Panc1 (cell line): Measurements from ENCODE around the gene STX7. TPM values are rescaled to one million over a fixed set of nuclear protein-coding genes. Genes with fewer than 3 reads are reported as not detected.

Experiments used
- ATAC-seq: fragments of 200-7000 bp; cut with Tn5 transposase; 2 replicates; pipeline ENCODE4 v1.9.1; 2020; ENCODE audit warnings: mild to moderate bottlenecking, moderate library complexity
- BruUV-seq: library from RNA; stranded (reverse); fragments of 400-500 nt; replicated peaks from 2 replicates; lab custom pipeline; 2021; lab: Mats Ljungman, UMichigan
- CTCF ChIA-PET: fragments of 300-600 bp; sonication (Branson Sonifier 250); formaldehyde crosslinking; loops from one replicate; lab custom pipeline; 2022; ENCODE audit warnings: antibody characterized with exemption; lab: Charles Lee
- POLR2A ChIA-PET: fragments of 300-600 bp; sonication (Branson Sonifier 250); formaldehyde crosslinking; loops from one replicate; lab custom pipeline; 2022; ENCODE audit warnings: antibody characterized with exemption; lab: Charles Lee
- DNase-seq: peaks from one replicate; pipeline ENCODE4 v3.0.0-alpha.2; 2010; ENCODE audit warnings: low read depth, low spot score
- H3K27ac ChIP-seq: 2 replicates; pipeline ENCODE4 v1.5.1; 2011; ENCODE audit warnings: mild to moderate bottlenecking, low read length, inconsistent platforms
- H3K27me3 ChIP-seq: fragments of 200-500 bp; sonication (Bioruptor generic); 2 replicates; pipeline ENCODE4 v1.6.0; 2014; ENCODE audit warnings: low read length, inconsistent platforms; ENCODE audit not compliant: control insufficient read depth, insufficient read depth
- H3K36me3 ChIP-seq: fragments of 200-500 bp; sonication (Bioruptor generic); 2 replicates; pipeline ENCODE4 v1.5.1; 2014; ENCODE audit warnings: inconsistent platforms, mild to moderate bottlenecking, low read length, moderate library complexity; ENCODE audit not compliant: control insufficient read depth, insufficient read depth
- H3K4me1 ChIP-seq: 2 replicates; pipeline ENCODE4 v1.5.1; 2011; ENCODE audit warnings: inconsistent platforms, mild to moderate bottlenecking, low read length, moderate library complexity; ENCODE audit not compliant: control insufficient read depth, insufficient read depth
- H3K4me3 ChIP-seq, 2 experiments: 2 replicates each; pipeline ENCODE4 v1.5.1; 2011 to 2012; ENCODE audit warnings: low read depth in 2 of 2, low read length in 2 of 2, mild to moderate bottlenecking in 2 of 2, inconsistent platforms in 1 of 2, moderate library complexity in 1 of 2
- H3K9me3 ChIP-seq: fragments of 200-500 bp; sonication (Bioruptor generic); 2 replicates; pipeline ENCODE4 v1.5.1; 2014; ENCODE audit warnings: low read depth, mild to moderate bottlenecking, inconsistent platforms, low read length, moderate library complexity; ENCODE audit not compliant: control insufficient read depth, insufficient read depth
- CTCF ChIP-seq: fragments of 450-650 bp; IDR thresholded peaks from 2 replicates; pipeline ENCODE4 v1.5.1; 2017; ENCODE audit warnings: mild to moderate bottlenecking
- POLR2AphosphoS5 ChIP-seq: IDR thresholded peaks from 2 replicates; pipeline ENCODE4 v1.6.1; 2012; ENCODE audit warnings: mild to moderate bottlenecking, low read depth, low read length, moderate library complexity
- REST ChIP-seq, 2 experiments: IDR thresholded peaks; 2 replicates each; pipeline ENCODE4 v1.6.1; 2011 to 2012; ENCODE audit warnings: low read depth in 2 of 2, control low read depth in 1 of 2, low read length in 1 of 2, mild to moderate bottlenecking in 1 of 2, moderate library complexity in 1 of 2; ENCODE audit not compliant: insufficient read depth in 1 of 2
- SIN3A ChIP-seq: IDR thresholded peaks from 2 replicates; pipeline ENCODE4 v1.6.1; 2012; ENCODE audit warnings: low read depth, mild to moderate bottlenecking, low read length, moderate library complexity, borderline replicate concordance; ENCODE audit not compliant: insufficient read depth
- TCF7L2 ChIP-seq: IDR thresholded peaks from 2 replicates; pipeline ENCODE4 v1.6.1; 2011; ENCODE audit warnings: mild to moderate bottlenecking, low read depth, low read length, inconsistent platforms
- in situ Hi-C: cut with HindIII; loops from 2 replicates; pipeline ENCODE4 v1.10.0; 2016; ENCODE audit warnings: low sequenced_read_pairs, low pct_unique_long_range_greater_than_20kb
- intact Hi-C: fragments of 100-400 bp; cut with micrococcal nuclease; formaldehyde crosslinking; loops from one replicate; pipeline ENCODE4 v1.10.0; 2022; ENCODE audit not compliant: unreplicated experiment
- total RNA-seq: library from RNA; stranded (reverse); gene quantifications from one replicate; pipeline ENCODE4 v1.2.1, GENCODE V29; 2021; ENCODE audit not compliant: unreplicated experiment

STX7 gene
- total RNA-seq, 1 experiment from 2014 or later = 40.6 TPM

GRCh38 chr6:132446141-132446854 lies 66.6 kb downstream of the STX7 start:
- in situ Hi-C loops = no loop called here
- POLR2A ChIA-PET = no interaction called here
- no peaks in the 10 kb centered on the region for H3K4me1 ChIP-seq
- DNase-seq (no peak), ATAC-seq (no peak)
- TF ChIP-seq POLR2AphosphoS5 = no peak
- no peak for TF ChIP-seq SIN3A
- no peak for TF ChIP-seq REST (IDR thresholded peaks at IDR 0.05; ENCODE audit: insufficient read depth in 1 of 2, low read depth in 2 of 2, low read length in 1 of 2)
- TF ChIP-seq TCF7L2 = no peak
- no peak for TF ChIP-seq CTCF
- H3K9me3 ChIP-seq = peaks cover 7% of the 10 kb centered on the region; the same call in 1 of the 2 replicates
- no peak overlapping the region for H3K27ac ChIP-seq
- H3K27me3 ChIP-seq = no peaks in the 10 kb centered on the region
- no TSS peak for BruUV-seq
- H3K4me3 ChIP-seq = no peak overlapping the region
- no peaks in the 10 kb centered on the region for H3K36me3 ChIP-seq
- CTCF ChIA-PET = no interaction called here
- intact Hi-C loops = no loop called here

- ChIA-PET CTCF (no interaction called here), POLR2A (no interaction called here)
- ATAC-seq (no peak), DNase-seq (no peak)
- BruUV-seq = no TSS peak
- TF ChIP-seq REST (IDR thresholded peaks at IDR 0.05; ENCODE audit: insufficient read depth in 1 of 2, low read depth in 2 of 2, low read length in 1 of 2) (no peak), CTCF (no peak), TCF7L2 (no peak), SIN3A (no peak)
- H3K9me3 ChIP-seq = peaks cover 7% of the 10 kb centered on the region; the same call in 1 of the 2 replicates
- intact Hi-C loops = no loop called here
- no peak overlapping the region for H3K27ac ChIP-seq
- in situ Hi-C loops = no loop called here
- no peaks in the 10 kb centered on the region for H3K36me3 ChIP-seq
- H3K4me3 ChIP-seq = no peak overlapping the region
- H3K4me1 ChIP-seq = no peaks in the 10 kb centered on the region
- H3K27me3 ChIP-seq = no peaks in the 10 kb centered on the region
Measured at GRCh38 chr6:132445201-132445951, 67.5 kb downstream of the STX7 start.
